HTERT RPE-1 (cell line): ENCODE measurements around the gene DHCR7.

Experiments
- in situ Hi-C: fragments of 300-500 bp; cut with MboI; formaldehyde crosslinking; loops from 4 replicates; pipeline ENCODE4 v1.14.3; 2020; ENCODE audit warnings: low sequenced_read_pairs

DHCR7 gene

DNA sequence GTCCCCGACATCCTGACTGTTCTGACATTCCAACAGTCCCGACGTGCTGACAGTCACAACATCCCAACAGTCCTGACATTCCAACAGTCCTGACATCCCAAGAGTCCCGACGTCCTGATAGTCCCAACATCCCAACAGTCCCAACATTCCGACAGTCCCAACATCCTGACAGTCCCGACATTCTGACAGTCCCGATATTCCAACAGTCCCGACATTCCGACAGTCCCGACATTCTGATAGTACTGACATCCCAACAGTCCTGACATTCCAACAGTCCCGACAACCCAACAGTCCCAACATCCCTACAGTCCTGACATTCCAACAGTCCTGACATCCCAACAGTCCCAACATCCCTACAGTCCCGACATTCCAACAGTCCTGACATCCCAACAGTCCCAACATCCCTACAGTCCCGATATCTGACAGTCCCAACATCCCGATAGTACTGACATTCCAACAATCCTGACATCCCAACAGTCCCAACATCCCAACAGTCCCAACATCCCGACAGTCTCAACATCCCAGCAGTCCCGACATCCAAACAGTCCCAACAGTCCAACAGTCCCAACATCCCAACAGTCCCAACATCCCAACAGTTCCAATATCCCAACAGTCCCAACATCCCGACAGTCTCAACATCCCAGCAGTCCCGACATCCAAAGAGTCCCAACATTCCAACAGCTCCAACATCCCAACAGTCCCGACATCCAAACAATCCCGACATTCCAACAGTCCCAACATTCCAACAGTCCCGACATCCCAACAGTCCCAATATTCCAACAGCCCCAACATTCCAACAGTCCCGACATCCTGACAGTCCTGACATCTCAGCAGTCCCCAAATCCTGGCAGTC is 60.2 kb downstream of the DHCR7 start:
- in situ Hi-C loops: no loop called here

DNA sequence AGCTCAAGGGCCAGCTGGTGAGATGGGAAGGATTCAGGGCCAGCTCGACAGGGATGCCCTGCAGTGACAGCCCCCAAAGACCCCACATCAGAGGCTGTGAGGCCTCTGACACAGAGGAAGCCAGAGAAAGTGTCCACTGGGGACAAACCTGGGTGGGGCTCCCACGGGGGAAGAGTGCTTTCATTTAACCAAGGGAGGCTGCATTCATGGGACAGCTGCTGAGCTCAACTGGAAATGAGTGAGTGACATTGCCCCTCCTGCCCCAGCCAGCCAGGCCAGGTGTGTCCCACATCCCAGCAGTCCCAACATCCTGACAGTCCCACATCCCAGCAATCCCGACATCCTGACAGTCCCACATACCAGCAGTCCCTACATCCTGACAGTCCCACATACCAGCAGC is 61.0 kb downstream of the DHCR7 start:
- in situ Hi-C loops: no loop called here

DNA sequence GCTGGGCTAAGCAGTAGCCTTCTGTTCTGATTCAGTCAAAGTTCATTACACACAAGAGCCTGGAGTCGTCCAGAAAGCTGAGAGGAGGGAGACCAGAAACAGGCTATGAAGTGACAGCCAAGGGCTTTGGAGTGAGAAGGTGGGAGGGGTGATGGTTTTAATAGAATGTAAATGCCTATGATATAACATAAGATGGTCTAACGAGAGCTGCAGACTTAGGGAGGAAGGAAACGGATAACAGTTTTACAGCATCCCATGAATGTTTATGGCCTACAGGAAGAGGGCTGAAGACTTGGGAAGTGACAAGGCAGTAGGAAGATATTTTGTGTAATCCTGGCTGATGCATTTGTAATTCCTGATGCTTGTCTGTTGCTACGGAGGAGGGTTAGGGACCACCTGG is 62.0 kb downstream of the DHCR7 start:
- in situ Hi-C loops: no loop called here

DNA sequence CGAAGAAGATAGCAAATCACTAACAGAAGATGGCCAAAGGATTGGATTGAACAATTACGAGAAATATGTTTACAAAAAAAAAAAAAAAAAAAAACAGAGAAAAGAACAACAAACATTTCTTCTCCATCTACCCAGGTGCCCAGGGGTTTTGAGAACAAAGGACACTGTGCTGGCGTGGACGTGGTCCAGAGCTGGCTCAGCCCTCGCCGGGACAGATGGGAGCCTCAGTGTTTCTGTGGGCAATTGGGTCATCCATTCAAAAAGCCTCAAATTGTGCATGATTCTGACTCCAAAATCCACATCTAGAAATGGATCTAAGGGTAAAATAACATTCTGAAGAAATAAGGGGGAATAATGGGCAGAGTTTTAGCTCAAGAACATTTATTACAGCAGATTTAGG is 63.1 kb downstream of the DHCR7 start:
- in situ Hi-C loops: no loop called here

DNA sequence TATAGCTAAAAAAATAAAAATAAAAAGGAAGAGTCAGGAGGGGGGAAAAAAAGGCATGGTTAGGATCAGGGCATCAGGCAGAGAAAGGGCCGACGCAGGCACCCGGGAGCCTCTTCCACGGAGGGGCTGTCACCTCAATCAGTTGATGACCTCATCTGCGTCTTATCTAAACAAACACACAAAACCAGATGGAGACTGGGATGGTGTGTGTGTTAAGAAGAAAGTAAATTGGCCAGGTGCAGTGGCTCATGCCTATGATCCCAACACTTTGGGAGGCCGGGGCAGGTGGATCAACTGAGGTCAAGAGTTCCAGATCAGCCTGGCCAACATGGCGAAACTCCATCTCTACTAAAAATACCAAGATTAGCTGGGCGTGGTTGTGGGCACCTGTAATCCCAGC is 63.6 kb downstream of the DHCR7 start:
- in situ Hi-C loops: no loop called here
